ENCODE measurements around the gene FCHO2.

GRCh38 chr5:73126957-73127356 is 171.1 kb downstream of the FCHO2 start:
- TF ChIP-seq, protein P1, sequence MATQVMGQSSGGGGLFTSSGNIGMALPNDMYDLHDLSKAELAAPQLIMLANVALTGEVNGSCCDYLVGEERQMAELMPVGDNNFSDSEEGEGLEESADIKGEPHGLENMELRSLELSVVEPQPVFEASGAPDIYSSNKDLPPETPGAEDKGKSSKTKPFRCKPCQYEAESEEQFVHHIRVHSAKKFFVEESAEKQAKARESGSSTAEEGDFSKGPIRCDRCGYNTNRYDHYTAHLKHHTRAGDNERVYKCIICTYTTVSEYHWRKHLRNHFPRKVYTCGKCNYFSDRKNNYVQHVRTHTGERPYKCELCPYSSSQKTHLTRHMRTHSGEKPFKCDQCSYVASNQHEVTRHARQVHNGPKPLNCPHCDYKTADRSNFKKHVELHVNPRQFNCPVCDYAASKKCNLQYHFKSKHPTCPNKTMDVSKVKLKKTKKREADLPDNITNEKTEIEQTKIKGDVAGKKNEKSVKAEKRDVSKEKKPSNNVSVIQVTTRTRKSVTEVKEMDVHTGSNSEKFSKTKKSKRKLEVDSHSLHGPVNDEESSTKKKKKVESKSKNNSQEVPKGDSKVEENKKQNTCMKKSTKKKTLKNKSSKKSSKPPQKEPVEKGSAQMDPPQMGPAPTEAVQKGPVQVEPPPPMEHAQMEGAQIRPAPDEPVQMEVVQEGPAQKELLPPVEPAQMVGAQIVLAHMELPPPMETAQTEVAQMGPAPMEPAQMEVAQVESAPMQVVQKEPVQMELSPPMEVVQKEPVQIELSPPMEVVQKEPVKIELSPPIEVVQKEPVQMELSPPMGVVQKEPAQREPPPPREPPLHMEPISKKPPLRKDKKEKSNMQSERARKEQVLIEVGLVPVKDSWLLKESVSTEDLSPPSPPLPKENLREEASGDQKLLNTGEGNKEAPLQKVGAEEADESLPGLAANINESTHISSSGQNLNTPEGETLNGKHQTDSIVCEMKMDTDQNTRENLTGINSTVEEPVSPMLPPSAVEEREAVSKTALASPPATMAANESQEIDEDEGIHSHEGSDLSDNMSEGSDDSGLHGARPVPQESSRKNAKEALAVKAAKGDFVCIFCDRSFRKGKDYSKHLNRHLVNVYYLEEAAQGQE (IDR thresholded peaks at IDR 0.05; ENCODE audit: insufficient read depth in 1 of 2, low read depth in 2 of 2, low read length in 1 of 2), result no peak
- TF ChIP-seq POLR2AphosphoS5 (IDR thresholded peaks at IDR 0.05; ENCODE audit: low read depth, low read length), result no peak
- TF ChIP-seq, protein P2, sequence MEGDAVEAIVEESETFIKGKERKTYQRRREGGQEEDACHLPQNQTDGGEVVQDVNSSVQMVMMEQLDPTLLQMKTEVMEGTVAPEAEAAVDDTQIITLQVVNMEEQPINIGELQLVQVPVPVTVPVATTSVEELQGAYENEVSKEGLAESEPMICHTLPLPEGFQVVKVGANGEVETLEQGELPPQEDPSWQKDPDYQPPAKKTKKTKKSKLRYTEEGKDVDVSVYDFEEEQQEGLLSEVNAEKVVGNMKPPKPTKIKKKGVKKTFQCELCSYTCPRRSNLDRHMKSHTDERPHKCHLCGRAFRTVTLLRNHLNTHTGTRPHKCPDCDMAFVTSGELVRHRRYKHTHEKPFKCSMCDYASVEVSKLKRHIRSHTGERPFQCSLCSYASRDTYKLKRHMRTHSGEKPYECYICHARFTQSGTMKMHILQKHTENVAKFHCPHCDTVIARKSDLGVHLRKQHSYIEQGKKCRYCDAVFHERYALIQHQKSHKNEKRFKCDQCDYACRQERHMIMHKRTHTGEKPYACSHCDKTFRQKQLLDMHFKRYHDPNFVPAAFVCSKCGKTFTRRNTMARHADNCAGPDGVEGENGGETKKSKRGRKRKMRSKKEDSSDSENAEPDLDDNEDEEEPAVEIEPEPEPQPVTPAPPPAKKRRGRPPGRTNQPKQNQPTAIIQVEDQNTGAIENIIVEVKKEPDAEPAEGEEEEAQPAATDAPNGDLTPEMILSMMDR (IDR thresholded peaks at IDR 0.05), result no peak

Measured in Panc1 (cell line).